ENCODE measurements around the gene JMJD8.

GRCh38 chr16:659618-660017 lies 24.5 kb downstream of the JMJD8 start:
- TF ChIP-seq ZNF253 (CRISPR knock-in tag; conservative IDR thresholded peaks at IDR 0.05) (no peak), POLR2A (conservative IDR thresholded peaks at IDR 0.05) (no peak), CBFB (CRISPR knock-in tag; IDR thresholded peaks at IDR 0.05) (no peak), EHMT2 (IDR thresholded peaks at IDR 0.05) (no peak), ZNF197 (CRISPR knock-in tag; IDR thresholded peaks at IDR 0.05; ENCODE audit: low read depth) (no peak), COPS2 (conservative IDR thresholded peaks at IDR 0.05) (no peak), SPI1 (IDR thresholded peaks at IDR 0.05; ENCODE audit: borderline replicate concordance, low read depth, low read length) (no peak), PREB (CRISPR knock-in tag; IDR thresholded peaks at IDR 0.05) (no peak)
- TF ChIP-seq, protein P1, sequence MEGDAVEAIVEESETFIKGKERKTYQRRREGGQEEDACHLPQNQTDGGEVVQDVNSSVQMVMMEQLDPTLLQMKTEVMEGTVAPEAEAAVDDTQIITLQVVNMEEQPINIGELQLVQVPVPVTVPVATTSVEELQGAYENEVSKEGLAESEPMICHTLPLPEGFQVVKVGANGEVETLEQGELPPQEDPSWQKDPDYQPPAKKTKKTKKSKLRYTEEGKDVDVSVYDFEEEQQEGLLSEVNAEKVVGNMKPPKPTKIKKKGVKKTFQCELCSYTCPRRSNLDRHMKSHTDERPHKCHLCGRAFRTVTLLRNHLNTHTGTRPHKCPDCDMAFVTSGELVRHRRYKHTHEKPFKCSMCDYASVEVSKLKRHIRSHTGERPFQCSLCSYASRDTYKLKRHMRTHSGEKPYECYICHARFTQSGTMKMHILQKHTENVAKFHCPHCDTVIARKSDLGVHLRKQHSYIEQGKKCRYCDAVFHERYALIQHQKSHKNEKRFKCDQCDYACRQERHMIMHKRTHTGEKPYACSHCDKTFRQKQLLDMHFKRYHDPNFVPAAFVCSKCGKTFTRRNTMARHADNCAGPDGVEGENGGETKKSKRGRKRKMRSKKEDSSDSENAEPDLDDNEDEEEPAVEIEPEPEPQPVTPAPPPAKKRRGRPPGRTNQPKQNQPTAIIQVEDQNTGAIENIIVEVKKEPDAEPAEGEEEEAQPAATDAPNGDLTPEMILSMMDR (IDR thresholded peaks at IDR 0.05 in 2 of 3, conservative IDR thresholded peaks at IDR 0.05 in 1 of 3; ENCODE audit: insufficient read depth in 2 of 3, low read depth in 1 of 3, low read length in 3 of 3) = no peak

All from K562 (cell line).